Ovary (tissue), 3 donors: ENCODE measurements around the gene EVC2.

ENCODE experiments used
- CTCF ChIP-seq, 3 donors: fragments of 450-650 bp in 2 of 3; fragments of 200-600 bp in 1 of 3; IDR thresholded peaks; one replicate each; pipeline versions ENCODE4 v1.5.1 to v1.8.0; 2016 to 2022; ENCODE audit warnings: antibody characterized with exemption in 3 of 3, mild to moderate bottlenecking in 1 of 3
- POLR2A ChIP-seq: fragments of 450-650 bp; IDR thresholded peaks from one replicate; pipeline ENCODE4 v1.6.1; 2017; ENCODE audit warnings: antibody characterized with exemption, mild to moderate bottlenecking, moderate library complexity
- donor health status: DM: no; HTN: no; CAD: no.

- TF ChIP-seq CTCF (IDR thresholded peaks at IDR 0.05) (no peak), POLR2A (no peak)
These were observed 120.3 kb downstream of the EVC2 start for GRCh38 chr4:5588046-5588445.
